ENCODE results near the gene PPP1R12B.
"Not testable (repeated sequence)": the region's sequence is repeated elsewhere in the genome, so short reads cannot be mapped to it uniquely, and the experiment has no call there.

PPP1R12B gene

DNA sequence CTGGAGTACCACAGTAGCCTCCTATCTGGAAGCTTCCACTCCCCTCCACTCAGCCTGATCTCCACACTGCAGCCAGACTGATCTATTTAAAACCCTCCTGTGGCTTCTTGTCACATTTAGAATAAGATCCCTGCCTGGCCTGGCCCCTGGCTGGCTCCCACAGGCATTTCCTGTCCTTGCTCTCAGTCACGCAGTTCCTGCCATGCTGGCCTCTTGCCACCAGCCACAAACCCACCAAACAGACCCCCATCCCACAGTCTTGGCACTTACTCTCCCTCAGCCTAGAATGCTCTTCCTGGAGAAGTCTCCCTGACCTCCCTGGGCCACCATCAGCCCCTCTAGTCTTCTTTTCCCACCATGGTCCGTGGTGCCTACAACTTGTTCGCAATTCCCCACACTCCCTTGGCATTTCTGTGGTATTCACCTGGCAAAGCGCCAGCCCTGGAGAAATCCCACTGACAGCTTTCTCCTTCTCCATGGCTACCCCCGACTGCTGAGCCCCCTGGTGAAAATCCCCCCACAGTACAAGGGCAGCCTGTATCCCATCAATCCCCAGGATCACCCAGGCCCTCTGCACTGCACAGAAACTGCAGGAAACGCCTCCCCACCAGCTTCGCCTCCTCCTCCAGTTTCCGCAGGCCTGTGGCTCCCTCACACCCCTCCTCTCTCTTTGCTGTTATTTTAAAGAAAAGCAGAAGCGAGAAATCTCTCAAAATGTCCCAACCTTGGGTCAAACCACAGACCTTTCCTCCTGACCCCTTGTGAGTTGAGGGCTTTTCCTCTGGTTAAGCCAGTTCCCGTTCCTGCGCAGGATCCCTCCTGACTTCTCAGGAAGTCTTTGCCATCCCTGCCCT lies 267.2 kb downstream of the PPP1R12B start:
- H3K4me3 ChIP-seq (ENCODE audit: low read depth, low read length), result no peak overlapping the region
- DNase-seq (ENCODE audit: low read depth), result no peak
- TF ChIP-seq, protein P1, sequence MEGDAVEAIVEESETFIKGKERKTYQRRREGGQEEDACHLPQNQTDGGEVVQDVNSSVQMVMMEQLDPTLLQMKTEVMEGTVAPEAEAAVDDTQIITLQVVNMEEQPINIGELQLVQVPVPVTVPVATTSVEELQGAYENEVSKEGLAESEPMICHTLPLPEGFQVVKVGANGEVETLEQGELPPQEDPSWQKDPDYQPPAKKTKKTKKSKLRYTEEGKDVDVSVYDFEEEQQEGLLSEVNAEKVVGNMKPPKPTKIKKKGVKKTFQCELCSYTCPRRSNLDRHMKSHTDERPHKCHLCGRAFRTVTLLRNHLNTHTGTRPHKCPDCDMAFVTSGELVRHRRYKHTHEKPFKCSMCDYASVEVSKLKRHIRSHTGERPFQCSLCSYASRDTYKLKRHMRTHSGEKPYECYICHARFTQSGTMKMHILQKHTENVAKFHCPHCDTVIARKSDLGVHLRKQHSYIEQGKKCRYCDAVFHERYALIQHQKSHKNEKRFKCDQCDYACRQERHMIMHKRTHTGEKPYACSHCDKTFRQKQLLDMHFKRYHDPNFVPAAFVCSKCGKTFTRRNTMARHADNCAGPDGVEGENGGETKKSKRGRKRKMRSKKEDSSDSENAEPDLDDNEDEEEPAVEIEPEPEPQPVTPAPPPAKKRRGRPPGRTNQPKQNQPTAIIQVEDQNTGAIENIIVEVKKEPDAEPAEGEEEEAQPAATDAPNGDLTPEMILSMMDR (IDR thresholded peaks at IDR 0.05; ENCODE audit: control insufficient read depth, extremely low read depth, insufficient read depth), result no peak

DNA sequence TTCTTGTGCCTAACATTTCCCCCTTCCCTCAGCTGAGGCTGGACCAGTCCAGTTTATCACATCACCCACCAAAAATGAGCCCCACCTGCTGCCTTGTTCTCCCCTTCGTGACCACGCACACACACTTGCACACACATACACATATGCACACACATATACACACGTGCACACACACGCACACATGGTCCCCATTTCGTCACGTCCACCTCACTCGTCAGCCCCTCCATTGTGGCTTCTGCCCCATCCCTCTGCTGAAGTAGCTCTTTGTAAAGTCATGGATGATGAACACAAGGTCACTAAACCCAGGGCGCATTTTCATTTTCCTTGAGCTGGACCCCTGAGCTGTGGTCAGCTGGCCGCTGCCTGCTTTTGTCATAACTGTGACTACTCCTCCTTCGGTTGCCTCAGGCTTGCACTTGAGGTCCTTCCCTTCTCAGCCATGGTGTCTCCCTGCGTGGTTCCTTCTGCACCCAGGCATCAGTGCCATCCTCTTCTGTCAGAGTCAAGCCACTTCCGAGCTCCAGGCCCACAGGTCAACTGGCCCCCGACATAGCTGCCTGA lies 267.9 kb downstream of the PPP1R12B start:
- no peak for DNase-seq (ENCODE audit: low read depth)
- TF ChIP-seq, protein P1 (IDR thresholded peaks at IDR 0.05; ENCODE audit: control insufficient read depth, extremely low read depth, insufficient read depth), result no peak
- no peak overlapping the region for H3K4me3 ChIP-seq (ENCODE audit: low read depth, low read length)

DNA sequence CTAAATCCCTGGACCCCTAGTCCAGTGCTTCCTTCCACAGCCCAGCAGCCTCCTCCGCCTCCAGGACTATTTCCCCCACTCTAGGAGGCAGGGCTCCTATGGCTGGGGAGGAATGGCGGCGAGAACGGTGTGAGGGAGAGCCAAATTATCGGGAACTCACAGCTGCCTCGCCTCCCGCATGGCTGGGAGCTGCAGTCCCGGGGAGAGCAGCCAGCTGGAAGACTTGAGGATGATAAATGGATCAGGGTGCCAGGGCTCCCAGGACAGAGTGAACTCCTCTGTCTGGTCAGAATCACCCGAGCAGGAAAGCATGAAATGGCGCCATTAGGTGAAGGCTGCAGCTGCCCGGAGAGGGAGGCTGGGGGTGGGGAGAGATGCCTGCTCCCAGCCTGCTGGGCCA lies 270.5 kb downstream of the PPP1R12B start:
- not testable (repeated sequence) for H3K4me3 ChIP-seq (ENCODE audit: low read depth, low read length); DNase-seq (ENCODE audit: low read depth)

DNA sequence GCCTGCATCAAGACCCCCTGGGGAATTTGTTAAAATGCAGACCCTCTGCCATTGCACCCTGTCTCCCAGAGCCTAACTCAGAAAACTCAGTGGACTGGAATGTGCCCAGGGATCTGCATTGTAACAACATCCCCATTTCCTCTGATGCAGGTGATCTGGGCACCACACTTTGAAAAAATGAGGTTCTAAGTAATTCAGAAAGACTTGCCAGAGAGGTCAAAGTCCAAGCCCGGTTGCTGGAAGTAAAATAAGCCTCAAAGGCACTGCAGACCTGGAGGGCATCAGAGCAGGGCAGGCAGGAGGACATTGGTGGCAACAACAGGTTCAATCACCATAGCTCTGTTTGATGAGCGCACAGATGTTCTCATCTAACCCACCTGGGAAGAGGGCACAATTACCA lies 271.0 kb downstream of the PPP1R12B start:
- TF ChIP-seq, protein P1 (IDR thresholded peaks at IDR 0.05; ENCODE audit: control insufficient read depth, extremely low read depth, insufficient read depth), result no peak
- H3K4me3 ChIP-seq (ENCODE audit: low read depth, low read length), result no peak overlapping the region
- no peak for DNase-seq (ENCODE audit: low read depth)

DNA sequence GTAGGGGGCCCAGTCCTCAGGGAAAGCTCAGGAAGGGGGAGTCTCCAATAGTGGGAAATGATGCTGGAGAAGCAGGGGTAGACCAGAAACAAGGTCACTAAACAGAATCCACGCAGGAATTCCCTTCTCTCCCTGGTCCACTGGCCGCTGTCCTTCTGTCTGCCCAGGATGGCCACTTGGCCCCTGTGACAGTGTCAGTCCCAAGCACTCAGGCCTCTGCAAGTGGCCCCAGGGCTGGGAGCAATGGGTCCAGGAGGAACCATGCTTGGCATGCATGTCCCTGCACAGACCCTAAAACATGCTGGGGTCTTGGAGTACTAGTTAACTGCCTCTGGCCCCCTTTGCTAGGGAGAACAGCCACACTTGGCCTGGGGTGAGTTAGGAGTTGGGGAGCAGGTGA lies 271.5 kb downstream of the PPP1R12B start:
- DNase-seq (ENCODE audit: low read depth); H3K4me3 ChIP-seq (ENCODE audit: low read depth, low read length): not testable (repeated sequence)

DNA sequence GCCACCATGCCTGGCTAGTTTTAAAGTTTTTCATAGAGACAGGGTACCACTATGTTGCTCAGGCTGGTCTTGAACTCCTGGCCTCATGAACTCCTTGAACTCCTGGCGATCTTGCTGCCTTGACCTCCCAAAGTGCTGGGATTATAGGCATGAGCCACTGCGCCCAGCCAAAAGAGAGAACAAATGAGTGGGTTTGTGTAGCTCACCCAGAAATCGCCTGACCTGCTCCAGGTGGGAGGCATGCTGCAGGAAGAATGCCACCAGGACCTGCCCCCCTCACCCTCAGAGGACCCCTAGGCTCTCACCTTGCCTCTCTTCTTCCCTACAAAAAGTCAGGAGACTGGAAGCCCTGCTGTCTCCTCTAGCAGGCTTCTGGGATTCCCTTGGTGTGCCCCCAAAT lies 272.9 kb downstream of the PPP1R12B start:
- DNase-seq (ENCODE audit: low read depth), result no peak
- H3K4me3 ChIP-seq (ENCODE audit: low read depth, low read length), result no peak overlapping the region
- TF ChIP-seq, protein P1 (IDR thresholded peaks at IDR 0.05; ENCODE audit: control insufficient read depth, extremely low read depth, insufficient read depth), result no peak

DNA sequence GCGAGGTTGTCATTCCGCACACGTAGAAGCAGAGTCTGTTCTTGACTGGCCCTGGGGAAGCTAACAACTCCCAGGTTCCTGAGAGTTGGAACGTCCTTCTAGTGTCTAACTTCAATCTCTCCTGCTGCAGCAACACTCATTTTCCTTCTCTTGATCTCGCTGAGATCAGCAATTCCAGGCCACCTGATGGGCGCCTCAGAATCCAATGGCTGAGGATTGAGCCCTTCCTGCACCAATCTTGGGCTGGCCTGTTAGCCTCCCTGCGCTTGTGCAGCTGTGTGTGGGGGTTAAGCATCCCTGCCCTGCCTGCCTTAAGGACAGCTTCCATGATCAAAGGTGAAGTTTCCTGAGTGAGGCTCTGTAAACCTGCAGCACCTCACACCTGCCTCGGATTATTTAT lies 273.9 kb downstream of the PPP1R12B start:
- H3K4me3 ChIP-seq (ENCODE audit: low read depth, low read length), result no peak overlapping the region
- DNase-seq (ENCODE audit: low read depth), result no peak
- TF ChIP-seq, protein P1 (IDR thresholded peaks at IDR 0.05; ENCODE audit: control insufficient read depth, extremely low read depth, insufficient read depth), result no peak

DNA sequence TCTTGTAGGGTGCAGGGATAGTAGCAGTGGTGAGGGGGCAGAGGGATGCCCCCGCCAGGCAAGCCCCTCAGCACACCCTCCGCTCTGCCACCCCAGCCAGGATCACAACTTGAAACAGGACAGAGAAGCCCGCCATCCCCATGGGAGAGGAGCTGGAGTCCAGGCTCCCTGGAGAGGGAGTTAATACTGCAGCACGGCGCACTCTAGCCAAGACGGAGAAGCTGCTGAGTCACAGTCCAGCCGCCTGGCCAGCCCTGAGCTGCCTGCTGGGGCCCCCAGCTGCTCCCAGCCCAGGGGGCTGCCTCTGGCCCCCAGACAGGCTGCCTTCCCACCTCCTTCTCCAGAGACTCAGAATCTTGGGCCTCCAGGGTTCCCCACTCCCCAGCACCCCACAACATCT lies 274.6 kb downstream of the PPP1R12B start:
- TF ChIP-seq, protein P1 (IDR thresholded peaks at IDR 0.05; ENCODE audit: control insufficient read depth, extremely low read depth, insufficient read depth), result no peak
- DNase-seq (ENCODE audit: low read depth), result no peak
- H3K4me3 ChIP-seq (ENCODE audit: low read depth, low read length), result no peak overlapping the region

DNA sequence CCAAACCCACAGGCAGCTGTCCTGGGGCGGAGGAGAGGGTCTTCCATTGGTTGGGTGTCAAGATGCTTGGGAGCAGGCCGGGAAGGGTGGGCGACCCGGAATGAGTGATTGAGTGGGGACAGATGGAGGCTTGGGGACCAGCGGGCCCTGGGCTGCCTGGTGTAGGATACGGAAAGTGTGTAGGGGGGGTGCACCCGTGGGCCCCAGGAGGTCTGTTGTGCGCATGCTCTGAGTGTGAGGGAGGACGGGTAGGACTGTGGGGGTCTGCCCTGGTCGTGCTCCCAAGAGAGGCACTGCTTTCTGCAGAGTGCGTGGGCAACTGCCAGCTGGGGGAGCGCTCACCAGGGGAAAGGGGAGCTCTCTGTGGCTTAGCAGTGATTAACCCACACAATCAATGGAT lies 275.0 kb downstream of the PPP1R12B start:
- not testable (repeated sequence) for DNase-seq (ENCODE audit: low read depth); H3K4me3 ChIP-seq (ENCODE audit: low read depth, low read length)

Data from LNCaP clone FGC (cell line).